Loucy (cell line): ENCODE measurements around the gene HECTD1.
"Not testable (repeated sequence)": the region's sequence is repeated elsewhere in the genome, so short reads cannot be mapped to it uniquely, and the experiment has no call there.

Experiments
- H2AFZ ChIP-seq: fragments of 200-600 bp; sonication (generic); 2 replicates; pipeline ENCODE4 v1.6.0; 2016; ENCODE audit warnings: antibody characterized with exemption, mild to moderate bottlenecking, low read length, moderate library complexity
- H3F3A ChIP-seq: fragments of 200-600 bp; 2 replicates; pipeline ENCODE4 v1.6.0; 2016; ENCODE audit warnings: antibody characterized with exemption, low read depth, mild to moderate bottlenecking
- H3K27me3 ChIP-seq: fragments of 200-600 bp; sonication (generic); 2 replicates; pipeline ENCODE4 v1.6.1; 2014; ENCODE audit warnings: low read length, mild to moderate bottlenecking; ENCODE audit not compliant: insufficient read depth, poor library complexity, severe bottlenecking
- H3K36me3 ChIP-seq: fragments of 200-600 bp; sonication (generic); 2 replicates; pipeline ENCODE4 v1.6.1; 2016; ENCODE audit warnings: low read length; ENCODE audit not compliant: insufficient read depth
- H3K4me1 ChIP-seq: fragments of 200-600 bp; sonication (generic); 2 replicates; pipeline ENCODE4 v1.5.1; 2014; ENCODE audit warnings: low read length, mild to moderate bottlenecking; ENCODE audit not compliant: insufficient read depth, poor library complexity, severe bottlenecking
- H3K4me2 ChIP-seq: fragments of 200-600 bp; sonication (generic); 2 replicates; pipeline ENCODE4 v1.6.0; 2014; ENCODE audit warnings: antibody characterized with exemption, low read length, low read depth, mild to moderate bottlenecking; ENCODE audit not compliant: poor library complexity, severe bottlenecking
- H3K4me3 ChIP-seq: fragments of 200-600 bp; sonication (generic); 2 replicates; pipeline ENCODE4 v1.5.1; 2014; ENCODE audit warnings: low read length, mild to moderate bottlenecking, mixed read lengths; ENCODE audit not compliant: poor library complexity, severe bottlenecking
- H3K79me2 ChIP-seq: fragments of 200-600 bp; sonication (generic); 2 replicates; pipeline ENCODE4 v1.6.1; 2014; ENCODE audit warnings: low read length; ENCODE audit not compliant: insufficient read depth
- H3K9ac ChIP-seq: fragments of 200-600 bp; sonication (generic); 2 replicates; pipeline ENCODE4 v1.6.0; 2014; ENCODE audit warnings: mild to moderate bottlenecking, low read depth, low read length, moderate library complexity; ENCODE audit not compliant: poor library complexity, severe bottlenecking
- H3K9me2 ChIP-seq: fragments of 200-600 bp; sonication (generic); replicated peaks from 2 replicates; pipeline ENCODE4 v1.6.1; 2016; ENCODE audit warnings: low read depth, low read length, mixed read lengths
- H3K9me3 ChIP-seq: fragments of 200-600 bp; sonication (generic); 2 replicates; pipeline ENCODE4 v1.6.1; 2014; ENCODE audit warnings: mild to moderate bottlenecking, antibody characterized with exemption, low read length, low read depth; ENCODE audit not compliant: insufficient read depth
- H4K20me1 ChIP-seq: fragments of 200-600 bp; sonication (generic); 2 replicates; pipeline ENCODE4 v1.6.0; 2014; ENCODE audit warnings: antibody characterized with exemption, low read length, mild to moderate bottlenecking; ENCODE audit not compliant: insufficient read depth, poor library complexity, severe bottlenecking
- CTCF ChIP-seq: fragments of 200-600 bp; sonication (generic); conservative IDR thresholded peaks from 2 replicates; pipeline ENCODE4 v1.5.1; 2014; ENCODE audit warnings: mild to moderate bottlenecking, antibody characterized with exemption, low read length
- EZH2phosphoT487 ChIP-seq: fragments of 200-600 bp; IDR thresholded peaks from 2 replicates; pipeline ENCODE4 v1.6.1; 2018; ENCODE audit warnings: antibody characterized with exemption, mild to moderate bottlenecking, moderate library complexity, borderline replicate concordance

The HECTD1 gene

GRCh38 chr14:31092160-31092708 is 115.4 kb downstream of the HECTD1 start:
- Histone ChIP-seq H3F3A (no peaks in the 10 kb centered on the region), H3K36me3 (no peaks in the 10 kb centered on the region), H3K4me3 (no peak overlapping the region), H2AFZ (no peak overlapping the region), H3K9me2 (no peaks in the 10 kb centered on the region), H3K9ac (no peak overlapping the region), H3K4me2 (no peak overlapping the region), H3K9me3 (no peaks in the 10 kb centered on the region), H3K79me2 (no peaks in the 10 kb centered on the region), H4K20me1 (no peaks in the 10 kb centered on the region), H3K4me1 (no peaks in the 10 kb centered on the region), H3K27me3 (no peaks in the 10 kb centered on the region)
- TF ChIP-seq EZH2phosphoT487 = no peak
- no peak for TF ChIP-seq CTCF

- Histone ChIP-seq H3K4me3 (no peak overlapping the region), H3K27me3 (no peaks in the 10 kb centered on the region), H3K9me3 (no peaks in the 10 kb centered on the region), H4K20me1 (no peaks in the 10 kb centered on the region), H3K9ac (no peak overlapping the region), H3K79me2 (no peaks in the 10 kb centered on the region), H3K9me2 (no peaks in the 10 kb centered on the region), H3K4me2 (no peak overlapping the region), H3F3A (no peaks in the 10 kb centered on the region), H2AFZ (no peak overlapping the region), H3K4me1 (no peaks in the 10 kb centered on the region), H3K36me3 (no peaks in the 10 kb centered on the region)
- no peak for TF ChIP-seq EZH2phosphoT487
- no peak for TF ChIP-seq CTCF
Observed at GRCh38 chr14:31090883-31091764, 116.5 kb downstream of the HECTD1 start.

GRCh38 chr14:31086466-31086865 is 121.1 kb downstream of the HECTD1 start:
- not testable (repeated sequence) for H3K9me2 ChIP-seq, H3K9ac ChIP-seq

More at GRCh38 chr14:31086466-31086865, 121.1 kb downstream of the HECTD1 start:
- not testable (repeated sequence) for H3K4me3 ChIP-seq, H3K4me2 ChIP-seq, H3K9me3 ChIP-seq, H3F3A ChIP-seq, H3K36me3 ChIP-seq, H3K79me2 ChIP-seq, H4K20me1 ChIP-seq, H2AFZ ChIP-seq, H3K4me1 ChIP-seq, H3K27me3 ChIP-seq
